Neural cell (in vitro differentiated cells): ENCODE results near the gene KIAA2012. TPM values are rescaled to one million over a fixed set of nuclear protein-coding genes. Genes with fewer than 3 reads are reported as not detected.

Experiments used
- H2AFZ ChIP-seq: fragments of 200-600, 300-800 bp; sonication (generic), shearing (Covaris generic); 2 replicates; pipeline ENCODE4 v1.6.0; 2014; ENCODE audit warnings: low read depth, mild to moderate bottlenecking, antibody characterized with exemption, low read length, moderate library complexity
- H3F3A ChIP-seq: fragments of 200-600 bp; shearing (Covaris generic); 2 replicates; pipeline ENCODE4 v1.6.1; 2016; ENCODE audit warnings: mild to moderate bottlenecking, moderate library complexity, mixed read lengths, antibody characterized with exemption, low read length; ENCODE audit not compliant: insufficient read depth, poor library complexity, severe bottlenecking
- H3K27ac ChIP-seq: fragments of 200-600, 300-800 bp; sonication (generic), shearing (Covaris generic); 2 replicates; pipeline ENCODE4 v1.5.1; 2014; ENCODE audit warnings: mild to moderate bottlenecking, low read length, moderate library complexity
- H3K27me3 ChIP-seq: fragments of 300-800, 200-600 bp; sonication (generic), shearing (Covaris generic); 2 replicates; pipeline ENCODE4 v1.6.0; 2014; ENCODE audit warnings: mild to moderate bottlenecking, low read depth, low read length, moderate library complexity; ENCODE audit not compliant: insufficient read depth
- H3K36me3 ChIP-seq: fragments of 300-800, 200-600 bp; sonication (generic), shearing (Covaris generic); 2 replicates; pipeline ENCODE4 v1.5.1; 2014; ENCODE audit warnings: mild to moderate bottlenecking, antibody characterized with exemption, low read length, moderate library complexity; ENCODE audit not compliant: insufficient read depth
- H3K4me2 ChIP-seq: fragments of 300-800, 200-600 bp; sonication (generic), shearing (Covaris generic); 2 replicates; pipeline ENCODE4 v1.6.0; 2014; ENCODE audit warnings: mild to moderate bottlenecking, low read length
- H3K4me3 ChIP-seq: fragments of 300-800, 200-600 bp; sonication (generic), shearing (Covaris generic); 2 replicates; pipeline ENCODE4 v1.5.1; 2014; ENCODE audit warnings: mild to moderate bottlenecking, low read length, moderate library complexity
- H3K79me2 ChIP-seq: fragments of 200-600 bp; shearing (Covaris generic); replicated peaks from 2 replicates; pipeline ENCODE4 v1.6.0; 2014; ENCODE audit warnings: mild to moderate bottlenecking, low read length, moderate library complexity; ENCODE audit not compliant: insufficient read depth
- H3K9ac ChIP-seq: fragments of 300-800, 200-600 bp; sonication (generic), shearing (Covaris generic); 2 replicates; pipeline ENCODE4 v1.6.1; 2016; ENCODE audit warnings: mild to moderate bottlenecking, low read length, mixed read lengths
- H3K9me2 ChIP-seq: fragments of 200-600 bp; shearing (Covaris generic); 2 replicates; pipeline ENCODE4 v1.6.1; 2016; ENCODE audit warnings: mild to moderate bottlenecking, low read length, mixed read lengths; ENCODE audit not compliant: insufficient read depth
- H3K9me3 ChIP-seq: fragments of 200-600, 300-800 bp; sonication (generic), shearing (Covaris generic); 2 replicates; pipeline ENCODE4 v1.6.1; 2016; ENCODE audit warnings: mild to moderate bottlenecking, mixed run types, low read length, moderate library complexity, mixed read lengths
- H4K20me1 ChIP-seq: fragments of 200-600 bp; shearing (Covaris generic); 2 replicates; pipeline ENCODE4 v1.6.1; 2016; ENCODE audit warnings: mild to moderate bottlenecking, mixed run types; ENCODE audit not compliant: insufficient read depth
- EP300 ChIP-seq: fragments of 450-650 bp; conservative IDR thresholded peaks from 2 replicates; pipeline ENCODE4 v1.6.1; 2014; ENCODE audit warnings: antibody characterized with exemption, mild to moderate bottlenecking, moderate library complexity; ENCODE audit not compliant: poor library complexity, severe bottlenecking
- EZH2 ChIP-seq: fragments of 200-600, 300-800 bp; shearing (Covaris generic), sonication (generic); IDR thresholded peaks from 2 replicates; pipeline ENCODE4 v1.6.1; 2014; ENCODE audit warnings: antibody characterized with exemption, low read length, borderline replicate concordance, mild to moderate bottlenecking; ENCODE audit not compliant: insufficient read depth, poor library complexity, severe bottlenecking
- MXI1 ChIP-seq: fragments of 450-650 bp; conservative IDR thresholded peaks from 2 replicates; pipeline ENCODE4 v1.6.1; 2014; ENCODE audit warnings: antibody characterized with exemption, mild to moderate bottlenecking; ENCODE audit not compliant: poor library complexity, severe bottlenecking
- POLR2AphosphoS5 ChIP-seq: IDR thresholded peaks from 2 replicates; pipeline ENCODE4 v1.6.1; 2012
- RAD21 ChIP-seq: fragments of 450-650 bp; conservative IDR thresholded peaks from 2 replicates; pipeline ENCODE4 v1.6.1; 2014; ENCODE audit warnings: antibody characterized with exemption, mild to moderate bottlenecking, moderate library complexity
- SMC3 ChIP-seq: fragments of 450-650 bp; conservative IDR thresholded peaks from 2 replicates; pipeline ENCODE4 v1.6.1; 2014; ENCODE audit warnings: antibody characterized with exemption, mild to moderate bottlenecking, moderate library complexity; ENCODE audit not compliant: poor library complexity
- TAF1 ChIP-seq: IDR thresholded peaks from 2 replicates; pipeline ENCODE4 v1.6.1; 2012; ENCODE audit warnings: low read depth
- polyA plus RNA-seq: library from polyadenylated mRNA; depleted of rRNA; stranded (reverse); fragments of >200 nt; gene quantifications from 2 replicates; pipeline ENCODE4 v1.2.3, GENCODE V29; 2014
- TF ChIP-seq, protein P1 (sequence below): fragments of 450-650 bp; IDR thresholded peaks from 2 replicates; pipeline ENCODE4 v1.5.1; 2014; ENCODE audit warnings: antibody characterized with exemption, mild to moderate bottlenecking, moderate library complexity; ENCODE audit not compliant: poor library complexity, severe bottlenecking
- TF ChIP-seq, protein P2 (sequence below): IDR thresholded peaks from 2 replicates; pipeline ENCODE4 v1.6.1; 2012; ENCODE audit warnings: borderline replicate concordance

The KIAA2012 gene
- polyA plus RNA-seq, 1 donor from 2014 or later: not detected

DNA sequence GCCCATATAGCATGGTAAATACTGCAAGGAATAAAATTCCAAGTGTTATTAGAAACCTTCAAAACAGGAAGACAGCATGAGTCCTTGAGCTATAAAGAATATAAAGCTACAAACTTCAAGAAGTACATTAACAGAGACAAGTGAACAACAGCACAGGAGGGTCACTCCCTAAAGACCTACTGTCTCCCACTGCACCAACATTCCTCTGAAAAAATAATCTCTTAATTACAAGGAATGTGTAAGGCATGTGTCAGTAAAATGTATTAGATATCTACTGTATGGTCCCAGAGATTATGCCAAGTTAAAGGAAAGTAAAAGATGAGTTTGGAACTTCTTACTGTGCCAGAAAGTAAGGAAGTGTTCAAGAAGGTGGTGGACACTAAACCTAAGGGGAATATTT lies 135.5 kb downstream of the KIAA2012 start:
- Histone ChIP-seq H3K36me3 (no peaks in the 10 kb centered on the region), H3K9me3 (no peaks in the 10 kb centered on the region), H2AFZ (no peak overlapping the region), H3K9me2 (no peaks in the 10 kb centered on the region), H3K27ac (no peak overlapping the region), H3K4me2 (no peak overlapping the region), H3K4me3 (no peak overlapping the region), H3F3A (no peaks in the 10 kb centered on the region), H3K9ac (no peak overlapping the region), H4K20me1 (no peaks in the 10 kb centered on the region), H3K27me3 (no peaks in the 10 kb centered on the region), H3K79me2 (no peaks in the 10 kb centered on the region)
- TF ChIP-seq EP300 (no peak), MXI1 (no peak), EZH2 (no peak), RAD21 (no peak), TAF1 (no peak), SMC3 (no peak)
- TF ChIP-seq, protein P1, sequence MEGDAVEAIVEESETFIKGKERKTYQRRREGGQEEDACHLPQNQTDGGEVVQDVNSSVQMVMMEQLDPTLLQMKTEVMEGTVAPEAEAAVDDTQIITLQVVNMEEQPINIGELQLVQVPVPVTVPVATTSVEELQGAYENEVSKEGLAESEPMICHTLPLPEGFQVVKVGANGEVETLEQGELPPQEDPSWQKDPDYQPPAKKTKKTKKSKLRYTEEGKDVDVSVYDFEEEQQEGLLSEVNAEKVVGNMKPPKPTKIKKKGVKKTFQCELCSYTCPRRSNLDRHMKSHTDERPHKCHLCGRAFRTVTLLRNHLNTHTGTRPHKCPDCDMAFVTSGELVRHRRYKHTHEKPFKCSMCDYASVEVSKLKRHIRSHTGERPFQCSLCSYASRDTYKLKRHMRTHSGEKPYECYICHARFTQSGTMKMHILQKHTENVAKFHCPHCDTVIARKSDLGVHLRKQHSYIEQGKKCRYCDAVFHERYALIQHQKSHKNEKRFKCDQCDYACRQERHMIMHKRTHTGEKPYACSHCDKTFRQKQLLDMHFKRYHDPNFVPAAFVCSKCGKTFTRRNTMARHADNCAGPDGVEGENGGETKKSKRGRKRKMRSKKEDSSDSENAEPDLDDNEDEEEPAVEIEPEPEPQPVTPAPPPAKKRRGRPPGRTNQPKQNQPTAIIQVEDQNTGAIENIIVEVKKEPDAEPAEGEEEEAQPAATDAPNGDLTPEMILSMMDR: no peak
- TF ChIP-seq, protein P2, sequence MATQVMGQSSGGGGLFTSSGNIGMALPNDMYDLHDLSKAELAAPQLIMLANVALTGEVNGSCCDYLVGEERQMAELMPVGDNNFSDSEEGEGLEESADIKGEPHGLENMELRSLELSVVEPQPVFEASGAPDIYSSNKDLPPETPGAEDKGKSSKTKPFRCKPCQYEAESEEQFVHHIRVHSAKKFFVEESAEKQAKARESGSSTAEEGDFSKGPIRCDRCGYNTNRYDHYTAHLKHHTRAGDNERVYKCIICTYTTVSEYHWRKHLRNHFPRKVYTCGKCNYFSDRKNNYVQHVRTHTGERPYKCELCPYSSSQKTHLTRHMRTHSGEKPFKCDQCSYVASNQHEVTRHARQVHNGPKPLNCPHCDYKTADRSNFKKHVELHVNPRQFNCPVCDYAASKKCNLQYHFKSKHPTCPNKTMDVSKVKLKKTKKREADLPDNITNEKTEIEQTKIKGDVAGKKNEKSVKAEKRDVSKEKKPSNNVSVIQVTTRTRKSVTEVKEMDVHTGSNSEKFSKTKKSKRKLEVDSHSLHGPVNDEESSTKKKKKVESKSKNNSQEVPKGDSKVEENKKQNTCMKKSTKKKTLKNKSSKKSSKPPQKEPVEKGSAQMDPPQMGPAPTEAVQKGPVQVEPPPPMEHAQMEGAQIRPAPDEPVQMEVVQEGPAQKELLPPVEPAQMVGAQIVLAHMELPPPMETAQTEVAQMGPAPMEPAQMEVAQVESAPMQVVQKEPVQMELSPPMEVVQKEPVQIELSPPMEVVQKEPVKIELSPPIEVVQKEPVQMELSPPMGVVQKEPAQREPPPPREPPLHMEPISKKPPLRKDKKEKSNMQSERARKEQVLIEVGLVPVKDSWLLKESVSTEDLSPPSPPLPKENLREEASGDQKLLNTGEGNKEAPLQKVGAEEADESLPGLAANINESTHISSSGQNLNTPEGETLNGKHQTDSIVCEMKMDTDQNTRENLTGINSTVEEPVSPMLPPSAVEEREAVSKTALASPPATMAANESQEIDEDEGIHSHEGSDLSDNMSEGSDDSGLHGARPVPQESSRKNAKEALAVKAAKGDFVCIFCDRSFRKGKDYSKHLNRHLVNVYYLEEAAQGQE: no peak

DNA sequence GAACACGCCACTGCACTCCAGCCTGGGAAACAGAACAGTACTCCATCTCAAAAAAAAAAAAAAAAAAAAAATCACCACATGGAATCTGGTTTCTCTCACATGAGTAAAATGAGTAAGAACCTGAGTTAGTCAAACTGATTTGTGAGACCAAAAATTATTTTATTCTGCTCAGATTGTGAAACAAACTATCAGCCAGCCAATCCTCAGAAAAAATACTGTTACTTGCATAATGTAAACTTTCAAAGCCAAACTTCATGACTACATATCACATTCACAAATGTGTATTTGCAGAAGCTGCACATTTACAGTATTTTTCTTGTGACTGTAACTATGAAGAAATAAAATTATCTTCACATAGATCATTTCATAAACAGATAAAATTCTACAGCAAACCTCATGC lies 142.1 kb downstream of the KIAA2012 start:
- H4K20me1 ChIP-seq: no peaks in the 10 kb centered on the region

More for the DNA sequence above, 142.1 kb downstream of the KIAA2012 start:
- no peak for TF ChIP-seq RAD21
- no peak for TF ChIP-seq EP300
- TF ChIP-seq, protein P2: no peak
- TF ChIP-seq SMC3: no peak
- TF ChIP-seq MXI1: no peak
- TF ChIP-seq EZH2: no peak
- no peak for TF ChIP-seq TAF1
- TF ChIP-seq, protein P1: no peak
- TF ChIP-seq POLR2AphosphoS5: no peak
- Histone ChIP-seq H3K27me3 (no peaks in the 10 kb centered on the region), H3K4me2 (no peak overlapping the region), H2AFZ (no peak overlapping the region), H3K36me3 (no peaks in the 10 kb centered on the region), H3K79me2 (peaks cover 18% of the 10 kb centered on the region), H3K27ac (no peak overlapping the region), H3K9me3 (no peaks in the 10 kb centered on the region), H3K4me3 (no peak overlapping the region), H3K9me2 (no peaks in the 10 kb centered on the region), H3K9ac (no peak overlapping the region), H3F3A (no peaks in the 10 kb centered on the region)
